OCI-LY7 (cell line): ENCODE results near the gene WIZ. TPM values are rescaled to one million over a fixed set of nuclear protein-coding genes. Genes with fewer than 3 reads are reported as not detected.

Source experiments
- BruUV-seq: library from RNA; stranded (reverse); fragments of 400-500 nt; replicated peaks from 2 replicates; lab custom pipeline; 2021; lab: Mats Ljungman, UMichigan
- CTCF ChIA-PET: fragments of 300-600 bp; sonication (Branson Sonifier 250); formaldehyde crosslinking; loops from one replicate; lab custom pipeline; 2022; ENCODE audit warnings: antibody characterized with exemption; ENCODE audit not compliant: unreplicated experiment; lab: Charles Lee
- POLR2A ChIA-PET: fragments of 300-600 bp; sonication (Branson Sonifier 250); formaldehyde crosslinking; loops from one replicate; lab custom pipeline; 2022; ENCODE audit warnings: antibody characterized with exemption; lab: Charles Lee
- DNase-seq: peaks from one replicate; pipeline ENCODE4 v3.0.0-alpha.2; 2015; ENCODE audit warnings: low spot score
- H2AFZ ChIP-seq: fragments of 200-600 bp; sonication (generic), shearing (Covaris generic); 2 replicates; pipeline ENCODE4 v1.6.1; 2014; ENCODE audit warnings: mild to moderate bottlenecking, antibody characterized with exemption, low read length, moderate library complexity
- H3K27ac ChIP-seq: fragments of 200-600 bp; sonication (generic); 2 replicates; pipeline ENCODE4 v1.5.1; 2014; ENCODE audit warnings: mixed run types, low read depth, mild to moderate bottlenecking, moderate library complexity, low read length, inconsistent platforms; ENCODE audit not compliant: poor library complexity, severe bottlenecking
- H3K36me3 ChIP-seq: fragments of 200-600 bp; sonication (generic); 2 replicates; pipeline ENCODE4 v1.6.1; 2014; ENCODE audit warnings: mild to moderate bottlenecking, antibody characterized with exemption, low read length, moderate library complexity, mixed read lengths; ENCODE audit not compliant: insufficient read depth
- H3K4me1 ChIP-seq: fragments of 200-600 bp; sonication (generic); 2 replicates; pipeline ENCODE4 v1.5.1; 2014; ENCODE audit warnings: mild to moderate bottlenecking, low read length; ENCODE audit not compliant: insufficient read depth, poor library complexity, severe bottlenecking
- H3K4me2 ChIP-seq: fragments of 200-600 bp; sonication (generic); 2 replicates; pipeline ENCODE4 v1.6.1; 2014; ENCODE audit warnings: mild to moderate bottlenecking, low read length
- H3K4me3 ChIP-seq: fragments of 200-600 bp; sonication (generic); 2 replicates; pipeline ENCODE4 v1.5.1; 2014; ENCODE audit warnings: mild to moderate bottlenecking, low read depth, low read length; ENCODE audit not compliant: poor library complexity, severe bottlenecking
- H3K79me2 ChIP-seq: fragments of 200-600 bp; sonication (generic); 2 replicates; pipeline ENCODE4 v1.6.1; 2016; ENCODE audit warnings: low read depth, mild to moderate bottlenecking, low read length, moderate library complexity, mixed read lengths; ENCODE audit not compliant: insufficient read depth
- H3K9me2 ChIP-seq: fragments of 200-600 bp; sonication (generic); 2 replicates; pipeline ENCODE4 v1.6.1; 2016; ENCODE audit warnings: mild to moderate bottlenecking, low read length, mixed read lengths; ENCODE audit not compliant: insufficient read depth
- H3K9me3 ChIP-seq: fragments of 200-600 bp; sonication (generic); 2 replicates; pipeline ENCODE4 v1.6.1; 2014; ENCODE audit warnings: mild to moderate bottlenecking, mixed run types, low read length, mixed read lengths
- H4K20me1 ChIP-seq: fragments of 200-600 bp; sonication (generic); 2 replicates; pipeline ENCODE4 v1.6.1; 2014; ENCODE audit warnings: mild to moderate bottlenecking, antibody characterized with exemption, low read length, moderate library complexity, mixed read lengths; ENCODE audit not compliant: insufficient read depth
- EZH2phosphoT487 ChIP-seq: fragments of 200-600 bp; sonication (generic); IDR thresholded peaks from 2 replicates; pipeline ENCODE4 v1.6.1; 2018; ENCODE audit warnings: low read depth, borderline replicate concordance, mild to moderate bottlenecking, mixed run types, antibody characterized with exemption, low read length, moderate library complexity, mixed read lengths
- intact Hi-C: fragments of 100-400 bp; cut with micrococcal nuclease; formaldehyde crosslinking; loops from one replicate; pipeline ENCODE4 v1.10.0; 2022; ENCODE audit not compliant: unreplicated experiment
- total RNA-seq, 2 experiments: library from RNA; depleted of rRNA in 1 of 2; stranded (reverse); fragments of >200 nt in 1 of 2; shearing (Covaris generic) in 1 of 2; gene quantifications; 2 replicates each; pipeline ENCODE4 v1.2.3, GENCODE V29; 2014 to 2022
- TF ChIP-seq, protein P1 (sequence below): fragments of 200-600 bp; sonication (generic); conservative IDR thresholded peaks from 2 replicates; pipeline ENCODE4 v1.5.1; 2014; ENCODE audit warnings: mild to moderate bottlenecking, antibody characterized with exemption, low read length, moderate library complexity, mixed read lengths

WIZ gene
- total RNA-seq, 2 experiments from 2014 or later, result 16.4 to 35.9 TPM

DNA sequence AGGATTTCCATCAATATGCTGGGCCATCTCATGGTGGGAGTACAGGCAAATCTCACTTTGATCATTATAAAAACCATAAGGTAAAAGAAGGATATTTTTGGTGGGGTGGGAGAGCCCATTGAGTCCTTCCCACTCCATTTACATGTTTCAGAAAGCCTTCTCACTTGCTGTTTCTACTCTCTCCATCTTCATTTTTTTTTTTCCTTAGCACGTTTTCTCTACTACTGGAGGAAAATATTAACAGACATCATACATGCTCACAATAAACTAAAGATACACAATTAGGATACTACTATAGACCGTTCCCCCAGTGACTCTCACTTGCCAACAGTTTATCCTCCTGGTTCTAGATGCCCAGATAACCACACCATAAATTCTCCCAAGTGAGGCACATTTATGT, 68.3 kb downstream of the WIZ start:
- Histone ChIP-seq H3K4me2 (peak overlapping the region; percentile 84), H2AFZ (no peak overlapping the region), H3K9me2 (no peaks in the 10 kb centered on the region), H4K20me1 (peaks cover 13% of the 10 kb centered on the region), H3K4me1 (peaks cover 32% of the 10 kb centered on the region), H3K9me3 (no peaks in the 10 kb centered on the region), H3K36me3 (peaks cover 31% of the 10 kb centered on the region), H3K79me2 (peaks cover 28% of the 10 kb centered on the region), H3K27ac (no peak overlapping the region), H3K4me3 (no peak overlapping the region)
- no peak for DNase-seq
- ChIA-PET CTCF (no interaction called here), POLR2A (no interaction called here)
- no TSS peak for BruUV-seq
- intact Hi-C loops, result no loop called here
- TF ChIP-seq, protein P1, sequence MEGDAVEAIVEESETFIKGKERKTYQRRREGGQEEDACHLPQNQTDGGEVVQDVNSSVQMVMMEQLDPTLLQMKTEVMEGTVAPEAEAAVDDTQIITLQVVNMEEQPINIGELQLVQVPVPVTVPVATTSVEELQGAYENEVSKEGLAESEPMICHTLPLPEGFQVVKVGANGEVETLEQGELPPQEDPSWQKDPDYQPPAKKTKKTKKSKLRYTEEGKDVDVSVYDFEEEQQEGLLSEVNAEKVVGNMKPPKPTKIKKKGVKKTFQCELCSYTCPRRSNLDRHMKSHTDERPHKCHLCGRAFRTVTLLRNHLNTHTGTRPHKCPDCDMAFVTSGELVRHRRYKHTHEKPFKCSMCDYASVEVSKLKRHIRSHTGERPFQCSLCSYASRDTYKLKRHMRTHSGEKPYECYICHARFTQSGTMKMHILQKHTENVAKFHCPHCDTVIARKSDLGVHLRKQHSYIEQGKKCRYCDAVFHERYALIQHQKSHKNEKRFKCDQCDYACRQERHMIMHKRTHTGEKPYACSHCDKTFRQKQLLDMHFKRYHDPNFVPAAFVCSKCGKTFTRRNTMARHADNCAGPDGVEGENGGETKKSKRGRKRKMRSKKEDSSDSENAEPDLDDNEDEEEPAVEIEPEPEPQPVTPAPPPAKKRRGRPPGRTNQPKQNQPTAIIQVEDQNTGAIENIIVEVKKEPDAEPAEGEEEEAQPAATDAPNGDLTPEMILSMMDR, result no peak
- TF ChIP-seq EZH2phosphoT487, result no peak

DNA sequence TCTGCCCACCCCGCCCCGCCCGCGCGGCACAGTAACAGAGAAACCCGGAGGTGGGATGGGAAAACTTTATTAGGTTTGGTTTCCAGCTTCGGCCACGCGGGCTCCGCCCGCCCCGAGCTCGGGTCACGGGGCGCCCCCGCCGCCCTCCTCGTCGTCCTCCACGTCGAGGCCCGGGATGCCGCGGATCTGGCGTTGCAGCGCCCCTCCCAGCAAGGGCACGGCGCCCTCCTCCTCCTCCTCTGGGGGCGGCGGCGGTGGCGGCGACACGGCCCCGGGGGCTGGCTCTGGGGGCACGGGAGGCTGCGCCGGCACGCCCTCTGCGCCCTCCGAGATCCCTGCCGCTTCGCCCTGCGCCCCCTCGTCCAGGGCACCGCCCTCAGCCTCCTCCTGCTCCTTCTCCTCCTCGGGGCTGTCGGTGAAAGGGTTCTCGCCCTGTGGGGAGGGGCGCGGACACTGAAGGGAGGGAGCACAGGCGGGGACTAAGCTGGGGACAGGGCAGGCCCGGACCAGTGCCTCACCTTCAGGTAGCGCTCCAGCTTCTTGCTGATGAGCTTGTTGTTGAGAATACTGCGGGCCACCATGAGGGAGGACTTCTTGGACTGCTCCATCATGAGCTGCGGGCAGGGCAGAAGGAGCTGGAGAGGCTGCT, 69.6 kb downstream of the WIZ start:
- Histone ChIP-seq H3K79me2 (peaks cover 41% of the 10 kb centered on the region), H3K9me2 (no peaks in the 10 kb centered on the region), H3K36me3 (peaks cover 33% of the 10 kb centered on the region), H3K27ac (peak overlapping the region; percentile 45), H4K20me1 (peaks cover 15% of the 10 kb centered on the region), H3K9me3 (no peaks in the 10 kb centered on the region), H3K4me1 (peaks cover 35% of the 10 kb centered on the region), H2AFZ (peak overlapping the region; percentile 55; the same call in 1 of the 2 replicates), H3K4me2 (peak overlapping the region; percentile 84), H3K4me3 (peak overlapping the region; percentile 83)
- BruUV-seq, result no TSS peak
- intact Hi-C loops, result loop anchor here (1.0 to 2.0 kb wide), 4 partner anchors 39 to 457 kb away; partner anchors contain the start of gene AKAP8L
- peak; percentile 46 for DNase-seq
- POLR2A ChIA-PET, result interaction anchor here (0.6 to 3.1 kb wide), 9 partner anchors 12 to 1028 kb away, joined by 3 to 12 read pairs (median 3); partner anchors contain the start of gene AKAP8L
- TF ChIP-seq, protein P1, result no peak
- no peak for TF ChIP-seq EZH2phosphoT487
- CTCF ChIA-PET, result interaction anchor here (0.6 kb wide), 1 partner anchor 92 kb away, joined by 3 read pairs; no protein-coding TSS in a partner anchor
